K562 (cell line): Measurements from ENCODE around the gene LRIT1. TPM values are rescaled to one million over a fixed set of nuclear protein-coding genes. Genes with fewer than 3 reads are reported as not detected.

Experiments
- CC2D1A ChIP-seq: fragments of 450-650 bp; IDR thresholded peaks from 2 replicates; pipeline ENCODE4 v1.6.1; 2017; ENCODE audit warnings: mild to moderate bottlenecking
- ZBTB9 ChIP-seq: fragments of 450-650 bp; formaldehyde crosslinking; IDR thresholded peaks from 2 replicates; pipeline ENCODE4 v1.4.0; 2020; ENCODE audit warnings: mild to moderate bottlenecking, moderate library complexity
- ZFP36 ChIP-seq: fragments of 150-350 bp; IDR thresholded peaks from 2 replicates; pipeline ENCODE4 v1.6.1; 2018; ENCODE audit warnings: low read length, low read depth; ENCODE audit not compliant: partially characterized antibody
- ZNF165 ChIP-seq: fragments of 250-450 bp; sonication (Bioruptor Pico); IDR thresholded peaks from 2 replicates; pipeline ENCODE4 v1.4.0; 2020; ENCODE audit warnings: borderline replicate concordance
- polyA plus RNA-seq, 8 experiments: library from polyadenylated mRNA; depleted of rRNA in 4 of 8; stranded (reverse) in 5 of 8; unstranded in 3 of 8; fragments of >200 nt; fragmentation: Nextera tagmentation in 2 of 8; fragmentation: Illumina TruSeq in 1 of 8; extraction: Ambion mirVana in 2 of 8; extraction: Trizol in 1 of 8; gene quantifications; 2 replicates each; pipeline versions ENCODE4 v1.2.1 to v1.2.3, GENCODE V29; 2011 to 2014; ENCODE audit warnings: inconsistent platforms in 1 of 8, missing spikeins in 1 of 8
- total RNA-seq, 7 experiments: library from RNA; depleted of rRNA in 6 of 7; stranded (reverse); fragments of >200 nt in 6 of 7; fragmentation: Illumina TruSeq in 2 of 7; extraction: Trizol in 2 of 7; gene quantifications; 2 replicates each; pipeline versions ENCODE4 v1.2.1 to v1.2.3, GENCODE V29; 2011 to 2021; ENCODE audit warnings: low replicate concordance in 1 of 7
- TF ChIP-seq, protein P1 (sequence below), 2 experiments: fragments of 450-650 bp; formaldehyde crosslinking in 1 of 2; IDR thresholded peaks; 2 replicates each; pipeline versions ENCODE4 v1.4.0 to v1.6.1; 2014 to 2020; ENCODE audit warnings: mild to moderate bottlenecking in 2 of 2, borderline replicate concordance in 1 of 2, low read depth in 1 of 2
- TF ChIP-seq, protein P2 (sequence below): fragments of 450-650 bp; IDR thresholded peaks from 2 replicates; pipeline ENCODE4 v1.6.1; 2016

Gene LRIT1
- total and polyA plus RNA-seq, 9 of the 15 experiments (the other 6 are each of a cell fraction or from before 2014, with no cell fraction given), result not detected

DNA sequence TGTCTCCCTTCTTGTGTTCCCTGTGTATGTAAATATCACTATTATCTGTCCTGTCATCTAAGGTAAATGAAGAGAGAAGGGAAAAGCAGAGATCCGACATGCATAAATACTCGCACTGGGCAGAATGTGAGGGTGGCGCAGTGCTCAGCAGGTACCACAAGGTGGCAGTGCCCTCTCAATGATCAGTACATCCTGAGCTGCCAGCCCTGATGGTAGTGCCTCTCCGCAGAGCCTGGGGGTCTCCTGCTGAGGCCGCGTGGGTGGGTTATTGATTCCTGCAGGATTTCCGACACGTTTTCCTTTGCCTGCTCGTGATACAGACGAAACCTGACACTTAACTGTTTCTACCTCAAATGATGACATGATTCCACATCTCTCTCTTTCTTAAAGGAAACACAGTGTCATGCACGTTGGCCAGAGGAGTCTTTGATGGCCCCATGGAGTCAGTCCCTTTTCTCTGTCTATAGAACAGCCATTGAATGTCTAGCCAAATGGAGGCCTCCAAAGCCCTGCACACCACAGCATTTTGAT lies 23.3 kb upstream of the LRIT1 start (continued):
- TF ChIP-seq, protein P1, sequence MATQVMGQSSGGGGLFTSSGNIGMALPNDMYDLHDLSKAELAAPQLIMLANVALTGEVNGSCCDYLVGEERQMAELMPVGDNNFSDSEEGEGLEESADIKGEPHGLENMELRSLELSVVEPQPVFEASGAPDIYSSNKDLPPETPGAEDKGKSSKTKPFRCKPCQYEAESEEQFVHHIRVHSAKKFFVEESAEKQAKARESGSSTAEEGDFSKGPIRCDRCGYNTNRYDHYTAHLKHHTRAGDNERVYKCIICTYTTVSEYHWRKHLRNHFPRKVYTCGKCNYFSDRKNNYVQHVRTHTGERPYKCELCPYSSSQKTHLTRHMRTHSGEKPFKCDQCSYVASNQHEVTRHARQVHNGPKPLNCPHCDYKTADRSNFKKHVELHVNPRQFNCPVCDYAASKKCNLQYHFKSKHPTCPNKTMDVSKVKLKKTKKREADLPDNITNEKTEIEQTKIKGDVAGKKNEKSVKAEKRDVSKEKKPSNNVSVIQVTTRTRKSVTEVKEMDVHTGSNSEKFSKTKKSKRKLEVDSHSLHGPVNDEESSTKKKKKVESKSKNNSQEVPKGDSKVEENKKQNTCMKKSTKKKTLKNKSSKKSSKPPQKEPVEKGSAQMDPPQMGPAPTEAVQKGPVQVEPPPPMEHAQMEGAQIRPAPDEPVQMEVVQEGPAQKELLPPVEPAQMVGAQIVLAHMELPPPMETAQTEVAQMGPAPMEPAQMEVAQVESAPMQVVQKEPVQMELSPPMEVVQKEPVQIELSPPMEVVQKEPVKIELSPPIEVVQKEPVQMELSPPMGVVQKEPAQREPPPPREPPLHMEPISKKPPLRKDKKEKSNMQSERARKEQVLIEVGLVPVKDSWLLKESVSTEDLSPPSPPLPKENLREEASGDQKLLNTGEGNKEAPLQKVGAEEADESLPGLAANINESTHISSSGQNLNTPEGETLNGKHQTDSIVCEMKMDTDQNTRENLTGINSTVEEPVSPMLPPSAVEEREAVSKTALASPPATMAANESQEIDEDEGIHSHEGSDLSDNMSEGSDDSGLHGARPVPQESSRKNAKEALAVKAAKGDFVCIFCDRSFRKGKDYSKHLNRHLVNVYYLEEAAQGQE (IDR thresholded peaks at IDR 0.05; ENCODE audit: borderline replicate concordance), result peak; percentile 88
- TF ChIP-seq, protein P1 (CRISPR knock-in tag; IDR thresholded peaks at IDR 0.05; ENCODE audit: low read depth), result no peak
- TF ChIP-seq, protein P2, sequence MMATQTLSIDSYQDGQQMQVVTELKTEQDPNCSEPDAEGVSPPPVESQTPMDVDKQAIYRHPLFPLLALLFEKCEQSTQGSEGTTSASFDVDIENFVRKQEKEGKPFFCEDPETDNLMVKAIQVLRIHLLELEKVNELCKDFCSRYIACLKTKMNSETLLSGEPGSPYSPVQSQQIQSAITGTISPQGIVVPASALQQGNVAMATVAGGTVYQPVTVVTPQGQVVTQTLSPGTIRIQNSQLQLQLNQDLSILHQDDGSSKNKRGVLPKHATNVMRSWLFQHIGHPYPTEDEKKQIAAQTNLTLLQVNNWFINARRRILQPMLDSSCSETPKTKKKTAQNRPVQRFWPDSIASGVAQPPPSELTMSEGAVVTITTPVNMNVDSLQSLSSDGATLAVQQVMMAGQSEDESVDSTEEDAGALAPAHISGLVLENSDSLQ, result no peak
- no peak for TF ChIP-seq ZFP36
- TF ChIP-seq ZNF165 (CRISPR knock-in tag), result no peak
- peak; percentile 77 for TF ChIP-seq CC2D1A
- TF ChIP-seq ZBTB9 (CRISPR knock-in tag), result 0 out of 2 replicates have a peak, but pooled peaks have one; percentile 24
